Measurements from ENCODE around the gene NSUN7.

DNA sequence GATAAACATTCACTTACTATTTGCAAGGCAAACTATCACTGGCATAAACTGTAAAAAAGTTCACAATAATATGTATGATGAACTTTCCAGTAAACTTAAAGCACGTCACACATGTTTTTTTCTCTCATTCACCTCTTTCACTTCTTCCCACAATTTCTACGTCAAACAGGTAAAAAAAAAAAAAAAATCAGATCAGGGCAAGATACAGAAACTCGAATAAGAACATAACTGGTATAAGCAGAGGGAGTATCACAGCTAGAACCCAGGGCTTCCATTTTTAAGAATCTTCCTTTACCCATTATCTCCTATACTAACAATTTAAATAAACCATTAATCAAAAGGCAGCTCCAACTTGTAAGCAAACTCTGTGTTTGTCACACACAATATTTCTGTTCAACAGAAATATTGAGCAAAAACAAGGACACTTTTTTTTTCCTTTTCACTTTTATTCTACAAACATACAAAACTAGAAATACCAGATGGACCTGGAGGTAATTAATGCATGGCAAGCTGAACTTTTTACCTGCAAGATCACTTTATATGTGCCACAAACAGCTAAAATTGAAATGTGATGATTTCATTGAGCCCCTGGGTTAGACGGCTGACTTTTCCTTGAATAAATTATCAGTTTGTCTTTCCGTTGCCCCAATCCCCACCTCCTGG, 47.5 kb upstream of the NSUN7 start:
- TF ChIP-seq, protein P1, sequence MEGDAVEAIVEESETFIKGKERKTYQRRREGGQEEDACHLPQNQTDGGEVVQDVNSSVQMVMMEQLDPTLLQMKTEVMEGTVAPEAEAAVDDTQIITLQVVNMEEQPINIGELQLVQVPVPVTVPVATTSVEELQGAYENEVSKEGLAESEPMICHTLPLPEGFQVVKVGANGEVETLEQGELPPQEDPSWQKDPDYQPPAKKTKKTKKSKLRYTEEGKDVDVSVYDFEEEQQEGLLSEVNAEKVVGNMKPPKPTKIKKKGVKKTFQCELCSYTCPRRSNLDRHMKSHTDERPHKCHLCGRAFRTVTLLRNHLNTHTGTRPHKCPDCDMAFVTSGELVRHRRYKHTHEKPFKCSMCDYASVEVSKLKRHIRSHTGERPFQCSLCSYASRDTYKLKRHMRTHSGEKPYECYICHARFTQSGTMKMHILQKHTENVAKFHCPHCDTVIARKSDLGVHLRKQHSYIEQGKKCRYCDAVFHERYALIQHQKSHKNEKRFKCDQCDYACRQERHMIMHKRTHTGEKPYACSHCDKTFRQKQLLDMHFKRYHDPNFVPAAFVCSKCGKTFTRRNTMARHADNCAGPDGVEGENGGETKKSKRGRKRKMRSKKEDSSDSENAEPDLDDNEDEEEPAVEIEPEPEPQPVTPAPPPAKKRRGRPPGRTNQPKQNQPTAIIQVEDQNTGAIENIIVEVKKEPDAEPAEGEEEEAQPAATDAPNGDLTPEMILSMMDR (IDR thresholded peaks at IDR 0.05; ENCODE audit: low read length): no peak
- no peak for TF ChIP-seq EZH2 (IDR thresholded peaks at IDR 0.05; ENCODE audit: borderline replicate concordance, low read length)
